Pancreas (tissue), 10 donors: ENCODE results near the gene KLF16. TPM values are rescaled to one million over a fixed set of nuclear protein-coding genes. Genes with fewer than 3 reads are reported as not detected.

ENCODE experiments used
- ATAC-seq, 4 donors: fragments of 200-7000 bp; cut with Tn5 transposase; one replicate each; pipeline versions ENCODE4 v1.8.0 to v1.9.1; 2020; ENCODE audit warnings: mild to moderate bottlenecking in 4 of 4, moderate library complexity in 4 of 4
- DNase-seq, 6 donors: peaks; one replicate each; pipeline ENCODE4 v3.0.0-alpha.2; 2020
- FAIRE-seq: peaks from 2 replicates; lab custom pipeline; 2012; peaks lifted over from hg19 to GRCh38; lab: Jason Lieb, UNC
- H3K27ac ChIP-seq, 4 donors: fragments of 200-600 bp; sonication (generic); 1 replicate in 3 of 4; 2 replicates in 1 of 4; pipeline versions ENCODE4 v1.5.0 to v1.8.0; 2020
- H3K27me3 ChIP-seq, 4 donors: fragments of 200-600 bp; one replicate each; pipeline ENCODE4 v1.8.0; 2021
- H3K36me3 ChIP-seq, 3 donors: fragments of 200-600 bp; sonication (generic) in 1 of 3; one replicate each; pipeline versions ENCODE4 v1.5.0 to v1.8.0; 2020 to 2021
- H3K4me1 ChIP-seq, 3 donors: fragments of 200-600 bp; one replicate each; pipeline ENCODE4 v1.8.0; 2021
- H3K4me3 ChIP-seq, 4 donors: fragments of 200-600 bp; sonication (generic) in 2 of 4; one replicate each; pipeline versions ENCODE4 v1.5.0 to v1.8.0; 2020 to 2021
- H3K9me3 ChIP-seq, 4 donors: fragments of 200-600 bp; one replicate each; pipeline ENCODE4 v1.8.0; 2021
- WGBS, 2 donors: extraction: QIAGEN DNeasy Blood & Tissue Kit; methylation state at CpG; one replicate each; pipeline ENCODE4 v1.1.7; 2013; 5-methylcytosine and 5-hydroxymethylcytosine counted together
- intact Hi-C, 3 donors: fragments of 100-400 bp; cut with DNase I; formaldehyde crosslinking; loops; one replicate each; pipeline versions ENCODE4 v1.11.1 to v1.14.2; 2022
- polyA plus RNA-seq, 2 donors: library from polyadenylated mRNA; stranded (reverse); fragments of 200-250 nt; gene quantifications; one replicate each; pipeline ENCODE4 v1.2.3, GENCODE V29; 2013
- total RNA-seq, 6 donors: library from RNA; stranded (reverse); fragmentation: NEBNext Ultra II Directional in 4 of 6; extraction: Animal tissue kit (Norgen Biotek cat#: 25700) in 4 of 6; gene quantifications; one replicate each; pipeline versions ENCODE4 v1.2.1 to v1.2.4, GENCODE V29; 2021 to 2023
- TF ChIP-seq, protein P1 (sequence below), 4 donors: fragments of 200-600 bp; sonication (generic) in 3 of 4; IDR thresholded peaks; one replicate each; pipeline versions ENCODE4 v1.5.0 to v1.8.0; 2021; ENCODE audit warnings: antibody characterized with exemption in 4 of 4
- donor health status: healthy with polysubstance abuse.
- donor health status: DM: no; HTN: no; CAD: no; lungs with moderate emphysema.
- donor health status: DM: no; HTN: no; CAD: no.
- donor health status: control.
- donor health status: control.
- donor health status: Bipolar disorder and iron deficiency.
- donor health status: DM: yes; HTN: yes; CAD: no.
- donor health status: DM: no; HTN: no; CAD: no.
- donor health status: DM: no; HTN: no; CAD: no.
- donor health status: DM: yes; HTN: yes; CAD: no.

The KLF16 gene
- total and polyA plus RNA-seq, 8 donors: 4.3 to 10.4 (median 7.5) TPM

GRCh38 chr19:1814833-1815604 is 48.4 kb downstream of the KLF16 start:
- ATAC-seq (no peak), FAIRE-seq (no peak), DNase-seq (no peak)
- Histone ChIP-seq H3K4me1 (peaks cover 0 to 5% (median 0%) of the 10 kb centered on the region in 3 donors), H3K4me3 (no peak overlapping the region), H3K36me3 (peaks cover 6 to 44% (median 18%) of the 10 kb centered on the region in 3 donors), H3K27me3 (no peaks in the 10 kb centered on the region), H3K9me3 (no peaks in the 10 kb centered on the region), H3K27ac (no peak overlapping the region)
- 89 to 90% methylated on average over 21 to 26 of the region's 26 CpGs for WGBS, 2 donors
- TF ChIP-seq, protein P1, sequence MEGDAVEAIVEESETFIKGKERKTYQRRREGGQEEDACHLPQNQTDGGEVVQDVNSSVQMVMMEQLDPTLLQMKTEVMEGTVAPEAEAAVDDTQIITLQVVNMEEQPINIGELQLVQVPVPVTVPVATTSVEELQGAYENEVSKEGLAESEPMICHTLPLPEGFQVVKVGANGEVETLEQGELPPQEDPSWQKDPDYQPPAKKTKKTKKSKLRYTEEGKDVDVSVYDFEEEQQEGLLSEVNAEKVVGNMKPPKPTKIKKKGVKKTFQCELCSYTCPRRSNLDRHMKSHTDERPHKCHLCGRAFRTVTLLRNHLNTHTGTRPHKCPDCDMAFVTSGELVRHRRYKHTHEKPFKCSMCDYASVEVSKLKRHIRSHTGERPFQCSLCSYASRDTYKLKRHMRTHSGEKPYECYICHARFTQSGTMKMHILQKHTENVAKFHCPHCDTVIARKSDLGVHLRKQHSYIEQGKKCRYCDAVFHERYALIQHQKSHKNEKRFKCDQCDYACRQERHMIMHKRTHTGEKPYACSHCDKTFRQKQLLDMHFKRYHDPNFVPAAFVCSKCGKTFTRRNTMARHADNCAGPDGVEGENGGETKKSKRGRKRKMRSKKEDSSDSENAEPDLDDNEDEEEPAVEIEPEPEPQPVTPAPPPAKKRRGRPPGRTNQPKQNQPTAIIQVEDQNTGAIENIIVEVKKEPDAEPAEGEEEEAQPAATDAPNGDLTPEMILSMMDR (IDR thresholded peaks at IDR 0.05): no peak
- intact Hi-C loops: no loop called here

- Histone ChIP-seq H3K9me3 (no peaks in the 10 kb centered on the region), H3K4me3 (no peak overlapping the region), H3K36me3 (peaks cover 3 to 38% (median 12%) of the 10 kb centered on the region in 3 donors), H3K27me3 (no peaks in the 10 kb centered on the region), H3K4me1 (peaks cover 0 to 5% (median 0%) of the 10 kb centered on the region in 3 donors), H3K27ac (no peak overlapping the region)
- FAIRE-seq (no peak), ATAC-seq (no peak), DNase-seq (no peak)
- TF ChIP-seq, protein P1 (IDR thresholded peaks at IDR 0.05): no peak
- WGBS, 2 donors: 74 to 86% methylated on average over 10 of the region's 10 CpGs
- intact Hi-C loops: no loop called here
Measured at GRCh38 chr19:1814391-1814790, 49.0 kb downstream of the KLF16 start.

DNA sequence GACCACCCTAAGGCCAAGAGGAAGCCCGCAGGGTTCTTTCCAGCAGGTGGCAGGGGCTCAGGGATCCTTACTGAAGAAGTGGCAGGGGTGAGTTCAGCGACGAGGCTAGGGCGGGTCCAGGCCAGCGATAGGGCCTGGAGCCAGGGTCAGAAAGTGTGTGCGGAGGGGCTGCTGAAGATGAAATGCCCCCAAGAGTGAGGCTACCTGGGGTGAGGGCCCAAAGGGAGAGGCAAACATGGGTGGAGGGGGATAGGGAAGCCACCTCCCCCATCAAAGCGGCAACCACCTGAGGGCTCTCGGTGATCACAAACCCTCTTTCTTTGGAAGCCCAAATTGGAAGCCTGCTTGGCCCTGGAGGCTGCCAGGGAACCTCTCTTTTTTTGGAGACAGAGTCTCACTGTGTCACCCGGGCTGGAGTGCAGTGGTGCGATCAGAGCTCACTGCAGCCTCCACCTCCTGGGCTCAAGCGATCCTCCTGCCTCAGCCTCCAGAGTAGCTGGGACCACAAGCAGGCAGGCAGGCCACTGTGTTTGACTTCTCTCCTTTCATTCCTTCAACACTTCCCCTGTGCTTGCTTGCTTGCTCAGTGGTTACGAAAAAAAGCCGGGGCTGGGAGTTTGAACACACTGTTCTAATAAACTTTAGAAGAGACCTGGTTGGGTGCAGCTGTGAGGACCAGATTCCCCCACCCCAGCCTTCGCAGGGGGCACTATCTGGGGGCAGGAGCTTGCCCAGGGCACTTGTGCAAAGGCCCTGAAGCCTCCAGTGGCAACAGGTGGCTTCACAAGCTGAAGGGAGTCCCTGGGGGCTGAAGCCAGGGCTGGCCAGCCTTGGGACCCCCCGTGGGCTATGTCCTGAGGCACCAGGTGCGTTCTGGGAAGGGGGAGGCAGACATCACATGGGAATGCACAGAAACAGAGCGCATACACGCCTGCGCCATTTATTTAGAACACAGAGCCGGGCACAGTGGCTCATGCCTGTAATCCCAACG is 49.9 kb downstream of the KLF16 start:
- ATAC-seq (no peak), DNase-seq (peak in 1 of 6 donors; percentile 44), FAIRE-seq (no peak)
- Histone ChIP-seq H3K27ac (peak overlapping the region in 1 of 4 donors; percentile 53), H3K9me3 (no peaks in the 10 kb centered on the region), H3K36me3 (peaks cover 0 to 29% (median 10%) of the 10 kb centered on the region in 3 donors), H3K4me3 (peak overlapping the region in 1 of 4 donors; percentile 59), H3K27me3 (no peaks in the 10 kb centered on the region), H3K4me1 (peaks cover 0 to 5% (median 0%) of the 10 kb centered on the region in 3 donors)
- 59 to 62% methylated on average over 21 of the region's 21 CpGs for WGBS, 2 donors
- TF ChIP-seq, protein P1 (IDR thresholded peaks at IDR 0.05): no peak
- intact Hi-C loops: no loop called here

DNA sequence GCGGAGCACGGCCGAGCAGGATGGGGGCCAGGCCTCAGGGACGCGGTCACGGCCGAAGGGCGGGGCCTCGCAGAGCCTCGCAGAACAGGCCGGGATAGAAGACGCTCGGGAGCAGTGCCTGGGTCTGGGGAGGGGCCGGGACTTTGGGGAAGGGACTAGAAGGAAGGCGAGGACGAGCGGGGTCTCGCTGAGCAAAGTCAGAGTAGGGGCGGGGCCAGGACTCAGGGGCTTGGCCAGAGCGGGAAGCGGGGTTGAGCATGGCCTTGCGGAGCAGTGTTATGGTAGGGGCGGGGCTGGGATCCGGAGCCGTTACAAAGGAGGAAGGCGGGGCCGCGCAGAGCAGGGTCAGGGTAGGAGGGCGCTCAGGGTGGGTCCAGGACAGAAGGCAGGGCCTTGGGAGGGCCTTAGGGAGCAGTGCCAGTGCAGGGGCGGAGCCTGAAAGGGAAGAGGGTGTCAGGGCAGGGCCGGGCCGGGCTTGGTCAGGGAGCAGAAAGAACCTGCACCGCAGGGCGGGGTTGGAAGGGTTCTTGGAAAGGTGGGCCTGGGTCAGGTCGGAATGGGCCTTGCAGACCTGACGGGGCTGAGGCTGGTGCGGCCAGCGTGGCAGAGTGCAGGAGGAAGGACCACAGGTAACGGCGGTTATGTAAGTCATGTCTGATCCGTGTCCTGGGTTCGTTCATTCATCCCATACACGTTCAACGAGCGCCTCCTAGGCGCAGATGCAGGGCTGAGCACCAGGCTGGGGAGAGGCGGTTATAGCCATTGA is 50.8 kb downstream of the KLF16 start:
- WGBS, 2 donors: 1% methylated on average over 41 to 47 of the region's 47 CpGs
- H3K27ac ChIP-seq: peak overlapping the region in 2 of 4 donors; percentile 41 to 53
- no peak for FAIRE-seq

More for the DNA sequence above, 50.8 kb downstream of the KLF16 start:
- ATAC-seq (peak; percentile 84 to 90 (median 88)), DNase-seq (peak; percentile 86 to 96 (median 90))
- peaks cover 0 to 5% (median 0%) of the 10 kb centered on the region in 3 donors for H3K4me1 ChIP-seq
- no peaks in the 10 kb centered on the region for H3K27me3 ChIP-seq
- H3K4me3 ChIP-seq: peak overlapping the region; percentile 16 to 59 (median 37)
- no peaks in the 10 kb centered on the region for H3K9me3 ChIP-seq
- TF ChIP-seq, protein P1 (IDR thresholded peaks at IDR 0.05): peak in 3 of 4 donors; percentile 10 to 22 (median 14)
- intact Hi-C loops: no loop called here
- peaks cover 0 to 20% (median 3%) of the 10 kb centered on the region in 3 donors for H3K36me3 ChIP-seq
